Measurements from ENCODE around the gene AFF2. TPM values are rescaled to one million over a fixed set of nuclear protein-coding genes. Genes with fewer than 3 reads are reported as not detected.

AFF2 gene
- total RNA-seq, 1 experiment from 2014 or later, result 0.05 TPM

- H4K20me1 ChIP-seq (ENCODE audit: insufficient read depth), result no peaks in the 10 kb centered on the region
- ATAC-seq (no peak), DNase-seq (ENCODE audit: low read depth, low spot score) (no peak)
- H3K4me3 ChIP-seq (replicated peaks in 1 of 2; ENCODE audit: low read depth in 1 of 2, low read length in 2 of 2), result no peak overlapping the region
- H3K9me2 ChIP-seq (ENCODE audit: insufficient read depth), result no peaks in the 10 kb centered on the region
- BruUV-seq (replicated peaks), result no TSS peak
- H3K4me1 ChIP-seq (ENCODE audit: control insufficient read depth in 1 of 2, insufficient read depth in 2 of 2, low read length in 2 of 2), result no peaks in the 10 kb centered on the region
- no peaks in the 10 kb centered on the region for H3K27me3 ChIP-seq (ENCODE audit: insufficient read depth, low read length)
- ChIA-PET POLR2A (no interaction called here), CTCF (no interaction called here), RAD21 (ENCODE audit: low non-redundant PET in 1 of 2, low total read pairs in 2 of 2, uncharacterized antibody in 2 of 2, unreplicated experiment in 2 of 2) (no interaction called here)
- no peak overlapping the region for H3K4me2 ChIP-seq (ENCODE audit: low read length)
- TF ChIP-seq ZFX (IDR thresholded peaks at IDR 0.05), result no peak
- TF ChIP-seq EZH2phosphoT487 (IDR thresholded peaks at IDR 0.05; ENCODE audit: borderline replicate concordance), result no peak
- no peak for TF ChIP-seq POLR2AphosphoS5 (IDR thresholded peaks at IDR 0.05; ENCODE audit: low read depth, low read length)
- no peak for TF ChIP-seq CBX3 (IDR thresholded peaks at IDR 0.05; ENCODE audit: low read depth)
- TF ChIP-seq SRF (IDR thresholded peaks at IDR 0.05; ENCODE audit: low read depth), result no peak
- no peak for TF ChIP-seq FOSL1 (IDR thresholded peaks at IDR 0.05; ENCODE audit: low read depth)
- TF ChIP-seq, protein P1, sequence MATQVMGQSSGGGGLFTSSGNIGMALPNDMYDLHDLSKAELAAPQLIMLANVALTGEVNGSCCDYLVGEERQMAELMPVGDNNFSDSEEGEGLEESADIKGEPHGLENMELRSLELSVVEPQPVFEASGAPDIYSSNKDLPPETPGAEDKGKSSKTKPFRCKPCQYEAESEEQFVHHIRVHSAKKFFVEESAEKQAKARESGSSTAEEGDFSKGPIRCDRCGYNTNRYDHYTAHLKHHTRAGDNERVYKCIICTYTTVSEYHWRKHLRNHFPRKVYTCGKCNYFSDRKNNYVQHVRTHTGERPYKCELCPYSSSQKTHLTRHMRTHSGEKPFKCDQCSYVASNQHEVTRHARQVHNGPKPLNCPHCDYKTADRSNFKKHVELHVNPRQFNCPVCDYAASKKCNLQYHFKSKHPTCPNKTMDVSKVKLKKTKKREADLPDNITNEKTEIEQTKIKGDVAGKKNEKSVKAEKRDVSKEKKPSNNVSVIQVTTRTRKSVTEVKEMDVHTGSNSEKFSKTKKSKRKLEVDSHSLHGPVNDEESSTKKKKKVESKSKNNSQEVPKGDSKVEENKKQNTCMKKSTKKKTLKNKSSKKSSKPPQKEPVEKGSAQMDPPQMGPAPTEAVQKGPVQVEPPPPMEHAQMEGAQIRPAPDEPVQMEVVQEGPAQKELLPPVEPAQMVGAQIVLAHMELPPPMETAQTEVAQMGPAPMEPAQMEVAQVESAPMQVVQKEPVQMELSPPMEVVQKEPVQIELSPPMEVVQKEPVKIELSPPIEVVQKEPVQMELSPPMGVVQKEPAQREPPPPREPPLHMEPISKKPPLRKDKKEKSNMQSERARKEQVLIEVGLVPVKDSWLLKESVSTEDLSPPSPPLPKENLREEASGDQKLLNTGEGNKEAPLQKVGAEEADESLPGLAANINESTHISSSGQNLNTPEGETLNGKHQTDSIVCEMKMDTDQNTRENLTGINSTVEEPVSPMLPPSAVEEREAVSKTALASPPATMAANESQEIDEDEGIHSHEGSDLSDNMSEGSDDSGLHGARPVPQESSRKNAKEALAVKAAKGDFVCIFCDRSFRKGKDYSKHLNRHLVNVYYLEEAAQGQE (IDR thresholded peaks at IDR 0.05; ENCODE audit: low read depth), result no peak
- TF ChIP-seq, protein P2, sequence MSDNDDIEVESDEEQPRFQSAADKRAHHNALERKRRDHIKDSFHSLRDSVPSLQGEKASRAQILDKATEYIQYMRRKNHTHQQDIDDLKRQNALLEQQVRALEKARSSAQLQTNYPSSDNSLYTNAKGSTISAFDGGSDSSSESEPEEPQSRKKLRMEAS (IDR thresholded peaks at IDR 0.05), result no peak
- TF ChIP-seq EGR1 (IDR thresholded peaks at IDR 0.05; ENCODE audit: low read depth), result no peak
- no peak for TF ChIP-seq JUND (IDR thresholded peaks at IDR 0.05)
- TF ChIP-seq ZNF274 (IDR thresholded peaks at IDR 0.05; ENCODE audit: low read depth, low read length), result no peak
- TF ChIP-seq SIN3A (IDR thresholded peaks at IDR 0.05; ENCODE audit: low read depth), result no peak
- TF ChIP-seq, protein P3, sequence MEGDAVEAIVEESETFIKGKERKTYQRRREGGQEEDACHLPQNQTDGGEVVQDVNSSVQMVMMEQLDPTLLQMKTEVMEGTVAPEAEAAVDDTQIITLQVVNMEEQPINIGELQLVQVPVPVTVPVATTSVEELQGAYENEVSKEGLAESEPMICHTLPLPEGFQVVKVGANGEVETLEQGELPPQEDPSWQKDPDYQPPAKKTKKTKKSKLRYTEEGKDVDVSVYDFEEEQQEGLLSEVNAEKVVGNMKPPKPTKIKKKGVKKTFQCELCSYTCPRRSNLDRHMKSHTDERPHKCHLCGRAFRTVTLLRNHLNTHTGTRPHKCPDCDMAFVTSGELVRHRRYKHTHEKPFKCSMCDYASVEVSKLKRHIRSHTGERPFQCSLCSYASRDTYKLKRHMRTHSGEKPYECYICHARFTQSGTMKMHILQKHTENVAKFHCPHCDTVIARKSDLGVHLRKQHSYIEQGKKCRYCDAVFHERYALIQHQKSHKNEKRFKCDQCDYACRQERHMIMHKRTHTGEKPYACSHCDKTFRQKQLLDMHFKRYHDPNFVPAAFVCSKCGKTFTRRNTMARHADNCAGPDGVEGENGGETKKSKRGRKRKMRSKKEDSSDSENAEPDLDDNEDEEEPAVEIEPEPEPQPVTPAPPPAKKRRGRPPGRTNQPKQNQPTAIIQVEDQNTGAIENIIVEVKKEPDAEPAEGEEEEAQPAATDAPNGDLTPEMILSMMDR (IDR thresholded peaks at IDR 0.05 in 2 of 3, conservative IDR thresholded peaks at IDR 0.05 in 1 of 3; ENCODE audit: borderline replicate concordance in 1 of 3, insufficient read depth in 1 of 3, low read depth in 2 of 3, low read length in 2 of 3), result no peak
- TF ChIP-seq SP1 (IDR thresholded peaks at IDR 0.05; ENCODE audit: low read depth), result no peak
- TF ChIP-seq, protein P4, sequence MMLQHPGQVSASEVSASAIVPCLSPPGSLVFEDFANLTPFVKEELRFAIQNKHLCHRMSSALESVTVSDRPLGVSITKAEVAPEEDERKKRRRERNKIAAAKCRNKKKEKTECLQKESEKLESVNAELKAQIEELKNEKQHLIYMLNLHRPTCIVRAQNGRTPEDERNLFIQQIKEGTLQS (IDR thresholded peaks at IDR 0.05), result no peak
- TF ChIP-seq POLR2A (IDR thresholded peaks at IDR 0.05; ENCODE audit: borderline replicate concordance, extremely low read depth, insufficient read depth, insufficient read length), result no peak
- no peak for TF ChIP-seq ZBTB33 (IDR thresholded peaks at IDR 0.05; ENCODE audit: extremely low read depth, insufficient replicate concordance, low read length)
- TF ChIP-seq CEBPB (IDR thresholded peaks at IDR 0.05; ENCODE audit: low read depth), result no peak
- no peak for TF ChIP-seq EZH2 (IDR thresholded peaks at IDR 0.05)
- TF ChIP-seq TCF7L2 (IDR thresholded peaks at IDR 0.05; ENCODE audit: borderline replicate concordance, extremely low read depth, insufficient read depth, insufficient read length), result no peak
- no peaks in the 10 kb centered on the region for H3K36me3 ChIP-seq (ENCODE audit: control insufficient read depth in 1 of 2, insufficient read depth in 2 of 2, low read length in 2 of 2)
- no peak overlapping the region for H3K9ac ChIP-seq (ENCODE audit: low read length)
- H3K27ac ChIP-seq (ENCODE audit: low read depth, low read length), result no peak overlapping the region
- no peak overlapping the region for H2AFZ ChIP-seq (ENCODE audit: low read depth, low read length, poor library complexity, severe bottlenecking)
- H3K9me3 ChIP-seq (ENCODE audit: control insufficient read depth in 1 of 2, insufficient read depth in 1 of 2, low read depth in 1 of 2, low read length in 2 of 2), result no peaks in the 10 kb centered on the region
- intact Hi-C loops (cut with micrococcal nuclease), result no loop called here
- H3K79me2 ChIP-seq (ENCODE audit: insufficient read depth, low read length), result no peaks in the 10 kb centered on the region
Measured at GRCh38 chrX:148960060-148960459, 459.6 kb downstream of the AFF2 start.

Data from HCT116 (cell line).